ENCODE measurements around the gene DLX4.

The DLX4 gene, protein sequence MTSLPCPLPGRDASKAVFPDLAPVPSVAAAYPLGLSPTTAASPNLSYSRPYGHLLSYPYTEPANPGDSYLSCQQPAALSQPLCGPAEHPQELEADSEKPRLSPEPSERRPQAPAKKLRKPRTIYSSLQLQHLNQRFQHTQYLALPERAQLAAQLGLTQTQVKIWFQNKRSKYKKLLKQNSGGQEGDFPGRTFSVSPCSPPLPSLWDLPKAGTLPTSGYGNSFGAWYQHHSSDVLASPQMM

DNA sequence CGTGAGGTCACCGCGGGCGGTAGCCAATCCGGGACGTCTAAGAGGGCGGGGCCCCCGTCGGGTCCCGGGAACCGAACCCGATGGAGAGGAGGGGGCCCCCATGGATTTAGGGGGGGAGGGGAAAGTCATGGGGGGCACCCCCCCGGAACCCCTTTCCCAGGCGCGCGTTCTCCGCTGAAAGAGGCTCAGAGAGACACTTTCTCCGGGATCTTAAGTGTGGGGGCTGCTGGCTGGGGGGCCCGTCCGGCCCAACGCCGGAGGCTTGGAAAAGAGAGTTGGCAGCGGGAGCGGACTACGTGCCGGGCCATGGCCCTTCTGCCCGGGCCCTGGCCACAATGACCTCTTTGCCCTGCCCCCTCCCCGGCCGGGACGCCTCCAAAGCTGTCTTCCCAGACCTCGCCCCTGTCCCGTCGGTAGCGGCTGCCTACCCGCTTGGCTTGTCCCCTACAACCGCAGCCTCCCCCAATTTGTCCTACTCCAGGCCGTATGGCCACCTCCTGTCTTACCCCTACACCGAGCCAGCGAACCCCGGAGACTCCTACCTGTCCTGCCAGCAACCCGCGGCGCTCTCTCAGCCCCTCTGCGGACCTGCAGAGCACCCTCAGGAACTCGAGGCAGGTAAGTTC, at the start of gene DLX4:
TSS of gene DLX4 (plus strand) at position 57 of the 626 bp plus-strand sequence. CDS start at position 336, 279 bp downstream.
- DNase-seq (ENCODE audit: low read depth, low spot score), result no peak
- H3K27ac ChIP-seq, result no peak within 1 kb of the TSS

DNA sequence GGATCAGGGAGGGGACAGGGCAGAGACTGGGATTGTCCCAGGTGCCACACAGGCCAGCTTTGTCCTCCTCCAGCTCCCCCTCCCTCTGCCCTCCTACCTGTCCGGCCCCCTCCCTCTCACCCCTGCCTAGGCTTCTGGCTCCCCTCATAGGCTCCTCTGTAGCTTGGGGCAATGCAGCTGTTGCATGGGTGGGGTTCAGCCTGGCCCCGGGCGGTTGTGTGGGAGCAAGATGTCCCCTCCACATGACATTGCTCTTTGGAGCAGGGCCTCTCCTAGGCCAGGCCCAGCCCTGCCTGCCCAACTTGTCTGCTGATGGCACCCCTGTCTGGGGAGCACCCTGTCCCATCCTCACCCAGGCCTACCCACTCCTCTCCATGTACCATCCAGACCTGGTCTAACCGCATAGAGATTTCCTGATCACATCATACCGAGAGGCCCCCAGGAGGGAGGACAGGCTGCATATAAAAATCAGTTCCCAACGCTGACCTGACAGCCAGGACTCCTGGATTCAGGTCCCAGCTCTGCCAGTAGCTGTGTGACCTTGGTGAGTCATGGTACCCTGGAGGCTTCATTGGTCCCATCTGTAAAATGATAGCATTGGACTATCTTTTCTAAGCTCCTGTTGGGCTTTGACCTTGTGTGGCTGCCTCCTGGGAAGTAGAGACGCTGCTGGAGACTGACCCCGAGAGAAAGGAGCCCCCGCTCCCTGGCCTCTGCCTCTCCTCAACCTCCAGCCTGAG, 48.8 kb upstream of the DLX4 start:
- DNase-seq (ENCODE audit: low read depth, low spot score), result no peak
- H3K27ac ChIP-seq, result no peak overlapping the region

DNA sequence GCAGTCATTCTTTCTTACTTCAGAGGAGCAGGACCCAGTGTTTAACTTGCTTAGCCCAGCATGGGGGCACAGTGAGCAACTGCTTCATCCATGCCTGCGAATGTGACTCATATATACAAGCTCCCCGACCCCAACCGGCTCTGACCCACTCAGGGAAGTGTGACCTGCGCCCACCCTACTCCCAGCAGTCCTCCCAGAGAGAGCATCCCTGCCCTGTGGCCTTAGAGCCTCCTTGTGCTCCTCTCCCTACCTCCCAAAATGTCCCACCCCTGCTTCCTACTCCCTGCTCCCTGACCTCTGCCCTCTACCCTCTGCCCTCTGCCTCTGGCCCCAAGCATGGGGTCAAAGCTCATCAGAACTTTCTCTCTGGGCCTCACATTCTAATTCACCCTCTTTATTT, 46.9 kb upstream of the DLX4 start:
- no peak for DNase-seq (ENCODE audit: low read depth, low spot score)
- H3K27ac ChIP-seq, result no peak overlapping the region

DNA sequence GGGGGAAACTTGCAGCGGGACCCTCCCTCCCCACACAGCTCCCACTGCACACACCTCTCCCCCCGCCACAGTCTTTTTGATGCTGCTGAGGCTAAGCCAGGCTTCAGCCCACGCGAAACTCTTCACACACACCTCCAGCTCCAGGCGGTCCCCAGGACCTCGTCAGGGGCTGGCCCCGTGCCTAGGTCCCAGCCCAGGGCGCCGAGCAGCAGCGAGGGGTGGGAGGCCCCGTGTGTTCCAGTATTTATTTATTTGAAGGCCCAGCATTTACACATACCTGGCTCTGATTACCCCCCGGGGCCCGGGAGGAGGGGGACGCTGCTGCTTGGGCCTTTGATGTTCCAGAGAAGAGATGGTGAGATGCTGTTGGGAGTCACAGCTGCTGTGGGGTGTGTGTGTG, 44.9 kb upstream of the DLX4 start:
- no peak overlapping the region for H3K27ac ChIP-seq
- DNase-seq (ENCODE audit: low read depth, low spot score), result no peak

DNA sequence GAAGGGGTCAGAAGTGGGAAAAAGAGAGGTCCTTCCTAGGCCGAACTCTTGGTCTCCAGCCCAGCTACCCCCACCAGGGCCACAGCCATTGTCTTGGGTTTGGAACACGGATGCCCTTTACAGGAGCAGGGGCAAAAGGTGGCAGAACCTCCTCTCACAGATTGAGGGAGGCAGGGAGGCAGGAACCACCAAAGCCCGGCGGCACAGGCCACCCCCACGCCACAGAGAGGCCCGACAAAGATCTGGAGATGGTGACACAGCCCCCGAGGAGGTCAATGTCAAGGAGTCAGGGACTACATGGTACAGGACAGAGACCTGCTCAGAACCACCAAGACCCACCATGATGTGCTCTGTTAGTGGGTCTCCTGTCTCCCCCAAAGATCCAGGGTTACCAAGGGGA, 44.4 kb upstream of the DLX4 start:
- no peak for DNase-seq (ENCODE audit: low read depth, low spot score)
- H3K27ac ChIP-seq, result no peak overlapping the region

DNA sequence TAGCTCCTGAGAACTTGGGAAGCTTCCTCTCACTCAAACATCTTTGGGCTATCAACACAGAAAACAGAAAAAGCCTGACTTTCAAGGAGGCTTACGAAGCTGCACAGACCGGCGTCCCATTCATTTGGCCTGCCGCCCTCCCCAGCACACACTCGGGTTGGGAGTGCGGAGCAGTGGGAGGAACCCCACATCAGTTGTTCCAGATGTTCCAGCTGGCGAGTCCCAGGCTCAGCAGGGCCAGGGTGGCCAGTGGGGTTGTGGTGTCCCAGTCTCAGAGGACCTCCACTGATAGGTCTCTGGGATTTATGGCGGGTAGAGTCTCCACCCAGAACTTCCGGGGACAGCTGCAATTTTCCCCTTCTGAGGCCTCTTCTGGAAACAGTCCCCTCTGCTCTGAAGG, 43.1 kb upstream of the DLX4 start:
- DNase-seq (ENCODE audit: low read depth, low spot score), result no peak
- no peak overlapping the region for H3K27ac ChIP-seq

DNA sequence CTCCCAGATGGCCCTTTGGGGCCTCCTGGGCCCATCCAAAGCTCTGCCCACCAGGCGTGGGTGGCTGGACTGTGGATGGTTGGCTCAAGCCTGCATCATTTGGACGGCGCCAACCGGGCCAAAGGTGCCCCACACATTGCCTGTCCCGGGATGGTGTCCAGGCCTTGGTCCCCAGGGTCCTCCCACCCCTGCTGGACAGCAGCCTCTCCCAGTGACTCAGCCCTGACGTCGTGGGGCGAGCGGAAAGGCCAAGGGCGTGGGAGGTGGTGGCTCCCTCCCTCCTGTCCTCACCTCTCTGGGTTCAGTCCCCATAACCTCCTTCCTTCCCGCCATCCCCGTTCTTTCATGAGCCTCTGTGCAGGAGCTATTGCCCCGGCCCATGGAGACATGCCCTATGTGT, 42.1 kb upstream of the DLX4 start:
- DNase-seq (ENCODE audit: low read depth, low spot score), result no peak
- H3K27ac ChIP-seq, result no peak overlapping the region

DNA sequence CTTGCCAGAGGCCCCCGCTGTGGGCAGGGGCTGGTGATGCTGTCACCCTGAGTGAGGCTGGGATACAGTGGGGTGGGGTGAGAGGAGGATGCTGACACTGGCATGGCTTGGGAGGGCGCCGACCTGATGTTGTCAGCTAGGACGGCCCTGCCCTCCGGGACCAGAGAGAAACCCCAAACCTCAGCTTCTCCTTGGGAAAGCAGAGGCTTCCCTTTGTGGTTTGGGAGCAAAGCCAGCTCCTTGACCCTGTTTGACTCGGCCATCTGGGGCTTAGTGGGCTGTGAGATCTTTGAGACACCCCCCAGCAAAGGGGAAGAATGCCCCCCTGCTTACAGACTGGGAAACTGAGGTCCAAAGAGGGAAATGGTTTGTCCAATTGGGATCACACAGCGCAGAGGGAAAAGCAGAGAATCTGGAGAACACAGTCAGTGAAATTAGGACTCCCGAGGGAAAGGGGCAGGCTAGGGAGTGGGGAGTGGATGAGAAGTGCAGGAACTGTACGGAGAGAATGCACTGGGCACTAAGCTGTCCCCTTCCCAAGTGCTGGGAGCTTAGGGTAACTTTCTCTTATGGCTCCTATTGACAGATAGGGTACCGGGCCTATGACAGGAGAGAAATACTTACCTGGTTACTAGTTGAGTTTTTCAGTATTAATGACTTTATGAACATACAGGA, 40.7 kb upstream of the DLX4 start:
- no peak overlapping the region for H3K27ac ChIP-seq
- DNase-seq (ENCODE audit: low read depth, low spot score), result no peak

DNA sequence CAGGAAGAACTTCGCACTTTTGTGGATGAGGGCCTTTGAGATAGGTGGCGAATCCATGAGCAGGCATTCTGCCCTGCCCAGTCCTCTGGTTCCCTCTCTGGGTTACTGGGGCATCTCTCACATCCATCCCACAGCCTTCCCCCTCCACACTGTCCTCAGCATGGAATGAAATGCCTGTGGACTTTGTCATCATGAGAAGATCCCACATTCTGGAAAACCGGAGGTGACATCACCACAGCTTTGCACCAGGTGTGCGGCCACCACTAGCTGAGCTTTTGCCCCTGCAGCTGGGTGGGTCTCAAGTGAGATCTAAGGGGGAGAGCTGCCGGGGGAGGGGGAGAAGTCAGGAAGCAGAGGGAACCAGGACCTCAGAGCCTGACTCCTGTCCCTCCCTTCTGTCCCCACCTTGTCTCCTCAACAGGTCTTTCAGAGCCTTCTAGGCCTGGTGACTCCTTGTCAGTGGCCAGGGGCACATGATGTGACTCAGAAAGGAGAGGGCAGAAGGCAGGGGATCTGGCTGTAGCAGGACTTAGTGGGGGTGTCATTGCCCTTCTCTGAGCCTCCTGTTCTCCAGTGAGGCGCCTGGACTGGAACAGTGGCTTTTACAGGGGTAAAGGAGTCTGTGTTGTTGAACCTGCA, 40.0 kb upstream of the DLX4 start:
- DNase-seq (ENCODE audit: low read depth, low spot score), result no peak
- H3K27ac ChIP-seq, result no peak overlapping the region

DNA sequence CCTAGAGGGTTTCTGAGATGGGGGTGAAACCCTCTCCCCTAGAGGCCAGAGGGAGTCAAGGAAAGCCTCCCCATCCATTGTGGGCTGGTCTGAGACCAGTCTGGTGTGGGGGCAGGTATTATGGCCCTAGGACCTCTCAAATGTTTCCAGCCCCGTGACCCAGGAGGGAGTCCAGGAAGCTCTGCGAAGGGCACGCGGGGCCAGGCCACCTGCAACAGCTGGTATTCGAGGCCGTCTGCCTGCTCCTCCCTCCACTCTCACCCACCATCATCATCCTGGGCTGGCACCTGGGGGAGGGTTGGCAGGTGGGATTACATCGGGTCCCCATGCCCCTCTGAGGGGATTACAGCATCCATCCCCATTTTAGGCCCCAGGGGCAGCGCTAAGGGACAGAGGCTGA, 38.1 kb upstream of the DLX4 start:
- no peak for DNase-seq (ENCODE audit: low read depth, low spot score)
- no peak overlapping the region for H3K27ac ChIP-seq

DNA sequence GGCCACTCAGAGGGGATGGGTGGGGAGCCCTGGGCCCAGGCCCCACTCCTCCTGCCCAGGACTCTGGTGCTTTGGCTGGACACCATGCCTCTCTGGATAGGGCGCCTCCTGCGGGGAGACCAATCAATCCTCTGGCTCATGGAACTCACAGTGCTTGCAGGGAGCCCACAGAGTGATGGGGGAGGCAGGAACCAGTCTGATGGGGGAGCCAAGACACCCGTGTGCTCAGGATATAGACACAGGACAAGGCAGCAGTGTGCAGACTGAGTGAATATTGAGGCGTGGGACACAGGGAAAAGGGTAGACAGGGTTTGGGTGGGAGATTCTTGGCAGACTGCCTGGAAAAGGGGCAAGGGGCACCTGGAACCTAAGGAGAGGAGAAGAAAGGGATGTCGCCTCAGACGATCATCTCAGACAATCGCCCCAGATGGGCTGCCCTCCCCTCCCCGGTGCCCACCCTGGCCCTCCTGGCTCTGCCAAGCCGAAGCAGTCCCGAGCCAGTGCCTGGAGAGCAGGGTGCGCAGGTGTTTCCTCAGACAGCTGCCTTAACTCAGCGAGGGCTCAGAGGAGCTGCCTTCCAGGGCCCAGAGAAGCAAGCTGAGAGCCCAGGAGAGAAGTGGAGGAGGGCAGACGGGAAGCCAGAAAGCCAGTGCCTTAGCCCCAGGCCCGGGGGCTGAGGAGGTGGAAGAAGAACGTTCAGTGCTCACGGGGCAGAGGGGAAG, 37.4 kb upstream of the DLX4 start:
- H3K27ac ChIP-seq, result no peak overlapping the region
- no peak for DNase-seq (ENCODE audit: low read depth, low spot score)

DNA sequence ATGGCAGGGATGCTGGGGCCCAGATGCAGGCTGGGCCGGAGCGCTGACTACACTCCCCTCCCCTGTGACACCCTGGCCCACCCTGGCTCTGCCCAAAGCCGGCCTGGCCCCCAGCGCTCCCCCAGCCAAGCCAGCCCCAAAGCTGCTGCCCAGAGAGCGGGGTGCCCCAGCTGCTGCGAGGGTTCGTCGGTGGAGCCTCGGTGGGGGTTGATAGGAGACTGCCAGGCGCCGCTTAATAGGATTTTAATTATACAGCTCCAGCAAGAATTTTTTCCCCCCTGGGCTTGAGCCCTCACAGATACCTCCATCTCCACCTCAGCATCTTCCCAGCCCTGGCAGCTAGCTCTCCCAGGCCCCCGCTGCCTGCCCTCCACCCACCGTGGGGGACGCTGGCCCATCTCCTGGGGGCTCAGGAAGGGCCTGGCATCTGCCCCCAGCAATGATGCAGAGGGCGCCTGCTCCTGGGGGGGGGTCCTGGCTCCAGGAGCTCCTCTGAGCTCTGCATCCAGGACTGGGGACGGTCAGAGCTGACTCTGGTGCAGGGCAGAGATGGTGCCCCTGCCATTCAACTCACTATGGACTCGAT, 36.8 kb upstream of the DLX4 start:
- H3K27ac ChIP-seq, result no peak overlapping the region
- DNase-seq (ENCODE audit: low read depth, low spot score), result no peak

DNA sequence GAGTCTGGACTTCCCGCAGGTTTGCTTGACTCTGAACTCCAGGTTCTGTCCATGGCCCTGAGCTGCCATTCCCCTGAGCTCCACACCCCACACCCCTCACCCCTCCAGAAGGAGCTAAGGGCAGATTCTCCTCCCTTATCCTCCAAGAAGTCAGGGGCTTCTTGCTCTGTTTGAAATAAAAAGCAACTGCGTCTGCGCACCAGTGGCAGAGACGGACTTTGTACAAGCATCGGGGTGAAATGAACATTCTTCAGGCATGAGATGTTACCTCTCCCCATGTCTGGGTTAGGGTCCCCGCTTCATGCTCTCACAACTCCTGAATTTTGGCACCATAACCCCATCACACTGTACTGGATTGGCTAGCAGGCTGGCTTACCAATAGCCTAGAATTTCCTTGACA, 36.1 kb upstream of the DLX4 start:
- no peak overlapping the region for H3K27ac ChIP-seq
- no peak for DNase-seq (ENCODE audit: low read depth, low spot score)

DNA sequence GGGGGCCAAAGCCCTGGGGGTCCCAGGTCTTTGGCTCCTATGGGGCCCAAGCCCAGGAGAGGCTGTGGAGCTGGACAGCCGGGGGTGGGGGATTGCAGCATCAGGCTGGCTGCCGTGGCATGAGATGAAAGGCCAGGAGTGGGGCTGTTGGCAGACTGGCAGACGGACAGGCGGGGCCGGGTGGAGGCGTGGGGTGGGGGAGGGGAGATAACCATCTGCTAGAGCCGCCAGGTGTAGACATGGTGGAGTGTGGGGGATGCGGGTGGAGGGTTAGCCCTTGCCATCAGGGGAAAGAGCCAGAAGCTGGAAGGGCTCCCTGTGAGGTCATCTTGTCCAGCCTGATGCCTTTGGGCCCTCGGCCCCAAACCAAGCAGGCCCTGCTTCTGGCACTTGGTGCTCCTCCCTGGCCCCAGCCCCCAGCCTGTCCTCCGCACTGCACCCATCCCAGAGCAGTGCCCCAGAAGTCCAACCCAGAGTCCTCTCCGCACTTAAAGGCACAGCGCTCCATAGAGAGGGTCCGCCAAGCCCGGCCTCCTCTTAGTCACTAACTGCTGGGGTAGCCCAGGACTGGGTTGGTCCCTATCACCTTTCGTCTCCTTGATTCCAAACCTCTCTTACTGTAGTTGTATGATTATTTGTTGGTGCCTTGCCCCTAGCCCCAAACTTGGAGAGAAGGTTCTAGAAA, 33.3 kb upstream of the DLX4 start:
- no peak for DNase-seq (ENCODE audit: low read depth, low spot score)
- H3K27ac ChIP-seq, result no peak overlapping the region

DNA sequence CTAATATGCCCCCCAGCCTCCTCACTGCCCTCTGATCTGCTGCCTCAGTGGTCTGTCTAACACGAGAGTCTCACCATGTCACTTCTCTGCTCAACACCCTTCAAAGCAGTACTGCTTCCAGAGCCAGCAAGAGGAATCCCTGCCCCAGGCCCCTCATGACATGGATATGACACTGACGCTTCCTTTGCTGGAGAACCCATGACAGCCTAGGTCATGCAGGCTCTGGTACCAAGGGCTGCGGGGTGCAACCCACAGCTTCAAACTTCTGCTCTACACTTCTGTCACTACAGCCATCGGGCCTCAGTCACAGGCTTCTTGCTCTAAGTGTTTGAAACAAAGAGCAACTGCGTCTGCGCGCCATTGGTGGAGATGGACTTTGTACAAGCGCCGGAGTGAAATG, 32.6 kb upstream of the DLX4 start:
- H3K27ac ChIP-seq, result no peak overlapping the region
- DNase-seq (ENCODE audit: low read depth, low spot score), result no peak

DNA sequence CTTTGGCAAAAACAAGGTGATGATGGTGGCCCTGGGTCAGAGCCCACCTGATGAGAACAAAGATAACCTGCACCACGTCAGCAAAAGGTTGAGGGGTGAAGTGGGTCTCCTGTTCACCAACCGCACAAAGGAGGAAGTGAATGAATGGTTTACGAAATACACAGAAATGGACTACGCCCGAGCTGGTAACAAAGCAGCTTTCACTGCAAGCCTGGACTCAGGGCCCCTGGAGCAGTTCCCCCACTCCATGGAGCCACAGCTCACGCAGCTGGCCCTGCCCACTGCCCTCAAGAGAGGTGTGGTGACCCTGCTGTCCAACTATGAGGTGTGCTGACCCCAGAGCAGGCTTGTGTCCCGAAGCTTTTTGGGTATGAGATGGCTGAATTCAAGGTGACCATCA, 29.7 kb upstream of the DLX4 start:
- H3K27ac ChIP-seq, result no peak overlapping the region
- no peak for DNase-seq (ENCODE audit: low read depth, low spot score)

DNA sequence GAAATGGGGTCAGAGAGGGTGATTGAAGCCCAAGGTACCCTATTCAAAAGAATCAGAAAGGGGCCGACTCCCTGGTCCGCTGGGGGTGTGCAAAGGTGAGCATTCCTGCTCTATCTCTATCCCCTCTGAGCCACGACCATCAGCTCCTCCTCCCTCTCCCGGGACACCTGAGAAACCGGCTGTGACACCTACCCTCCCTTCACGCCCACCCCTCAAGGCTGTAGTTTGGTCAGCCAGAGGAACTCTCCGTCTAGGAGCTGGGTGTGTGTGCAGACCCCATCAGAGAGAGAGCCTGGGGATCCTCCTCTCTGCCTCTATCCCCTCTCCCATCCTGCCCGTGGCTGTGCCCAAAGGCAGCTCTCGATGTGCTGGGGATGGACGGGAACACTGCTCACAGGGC, 27.6 kb upstream of the DLX4 start:
- H3K27ac ChIP-seq, result no peak overlapping the region
- no peak for DNase-seq (ENCODE audit: low read depth, low spot score)

DNA sequence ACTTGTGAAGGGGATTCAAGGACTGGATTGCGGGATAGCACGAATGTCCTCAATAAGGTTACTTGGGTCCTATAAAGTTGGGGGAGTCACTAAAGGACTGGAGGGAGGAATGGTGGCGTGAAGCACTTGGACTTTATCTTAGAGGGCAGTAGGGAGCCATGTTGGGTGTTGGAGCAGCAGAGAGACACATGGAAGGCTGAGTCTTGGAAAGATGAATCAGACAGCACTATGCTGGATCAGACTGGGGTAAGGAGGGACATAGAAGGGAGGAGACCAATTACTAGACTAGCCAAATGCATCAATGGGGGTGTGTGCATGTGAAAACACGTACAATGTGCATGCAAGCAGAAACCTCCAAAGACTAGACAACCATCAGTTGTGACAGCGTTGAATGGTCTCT, 26.0 kb upstream of the DLX4 start:
- H3K27ac ChIP-seq, result no peak overlapping the region
- DNase-seq (ENCODE audit: low read depth, low spot score), result no peak

DNA sequence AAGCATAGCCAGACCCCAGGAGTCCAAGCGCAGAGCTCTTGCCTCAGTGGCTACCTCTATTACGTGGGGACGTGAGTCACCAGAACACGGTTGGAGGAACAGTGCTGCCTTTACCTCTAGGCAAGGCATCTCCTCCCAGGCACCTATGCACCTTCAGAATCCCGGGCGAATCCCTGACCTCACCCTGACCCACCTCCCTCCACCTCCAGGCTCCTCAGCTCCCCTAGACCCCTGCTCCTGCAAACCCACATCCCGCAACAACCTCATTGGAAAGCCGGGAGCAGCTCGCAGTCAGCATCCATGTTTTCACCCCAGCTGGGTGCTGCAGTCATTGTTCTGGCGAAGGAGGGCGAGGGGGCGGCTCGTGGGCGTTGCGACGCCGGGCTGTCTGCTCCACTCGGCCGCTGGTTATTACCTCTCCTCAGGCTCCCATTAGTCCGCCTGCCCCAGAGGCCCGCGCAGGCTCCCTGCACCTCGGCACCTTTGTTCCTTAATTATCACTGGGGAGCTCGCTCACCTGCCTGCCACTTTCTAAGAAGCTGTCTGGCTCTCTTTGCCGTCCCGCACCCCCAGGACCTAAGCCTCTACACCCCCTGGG, 24.6 kb upstream of the DLX4 start:
- no peak for DNase-seq (ENCODE audit: low read depth, low spot score)
- no peak overlapping the region for H3K27ac ChIP-seq
